GM06990 (cell line): ENCODE measurements around the gene CLHC1.
"Not testable (repeated sequence)": the region's sequence is repeated elsewhere in the genome, so short reads cannot be mapped to it uniquely, and the experiment has no call there.

Experiments used
- DNase-seq: peaks from one replicate; pipeline ENCODE4 v3.0.0-alpha.2; 2011; ENCODE audit not compliant: insufficient read length; ENCODE audit errors: extremely low read depth
- H3K27me3 ChIP-seq: replicated peaks from 2 replicates; pipeline ENCODE4 v1.6.0; 2011; ENCODE audit warnings: low read length; ENCODE audit not compliant: control insufficient read depth, insufficient read depth
- H3K36me3 ChIP-seq: 2 replicates; pipeline ENCODE4 v1.5.1; 2011; ENCODE audit warnings: low read length; ENCODE audit not compliant: control insufficient read depth, insufficient read depth
- H3K4me3 ChIP-seq: replicated peaks from 2 replicates; pipeline ENCODE4 v1.5.1; 2011; ENCODE audit warnings: low read depth, mild to moderate bottlenecking, control low read depth, low read length
- TF ChIP-seq, protein P1 (sequence below): IDR thresholded peaks from 2 replicates; pipeline ENCODE4 v1.5.1; 2011; ENCODE audit warnings: low read length, control low read depth, mild to moderate bottlenecking, inconsistent platforms; ENCODE audit not compliant: insufficient read depth, poor library complexity, severe bottlenecking

The CLHC1 gene

DNA sequence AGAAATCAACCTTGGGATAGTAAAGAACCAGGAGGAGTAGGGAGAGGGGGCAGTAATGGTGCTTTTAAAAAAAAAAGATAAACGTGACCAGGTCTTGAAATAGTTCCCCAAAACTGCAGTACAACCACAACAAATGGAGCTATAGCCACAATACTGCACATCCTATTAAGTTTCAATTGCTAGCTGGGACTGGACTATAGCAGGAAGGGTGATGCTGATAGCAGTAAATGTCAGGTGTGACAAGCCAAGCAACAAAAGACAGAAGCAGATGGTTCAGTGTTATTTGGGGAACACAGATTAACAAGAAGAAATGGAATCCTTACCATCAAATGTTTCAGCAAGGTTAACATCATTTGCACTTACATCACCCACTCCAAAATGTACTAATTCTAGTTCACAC, 10.5 kb upstream of the CLHC1 start:
- Histone ChIP-seq H3K36me3 (peaks cover 7% of the 10 kb centered on the region), H3K4me3 (no peak overlapping the region), H3K27me3 (no peaks in the 10 kb centered on the region)
- TF ChIP-seq, protein P1, sequence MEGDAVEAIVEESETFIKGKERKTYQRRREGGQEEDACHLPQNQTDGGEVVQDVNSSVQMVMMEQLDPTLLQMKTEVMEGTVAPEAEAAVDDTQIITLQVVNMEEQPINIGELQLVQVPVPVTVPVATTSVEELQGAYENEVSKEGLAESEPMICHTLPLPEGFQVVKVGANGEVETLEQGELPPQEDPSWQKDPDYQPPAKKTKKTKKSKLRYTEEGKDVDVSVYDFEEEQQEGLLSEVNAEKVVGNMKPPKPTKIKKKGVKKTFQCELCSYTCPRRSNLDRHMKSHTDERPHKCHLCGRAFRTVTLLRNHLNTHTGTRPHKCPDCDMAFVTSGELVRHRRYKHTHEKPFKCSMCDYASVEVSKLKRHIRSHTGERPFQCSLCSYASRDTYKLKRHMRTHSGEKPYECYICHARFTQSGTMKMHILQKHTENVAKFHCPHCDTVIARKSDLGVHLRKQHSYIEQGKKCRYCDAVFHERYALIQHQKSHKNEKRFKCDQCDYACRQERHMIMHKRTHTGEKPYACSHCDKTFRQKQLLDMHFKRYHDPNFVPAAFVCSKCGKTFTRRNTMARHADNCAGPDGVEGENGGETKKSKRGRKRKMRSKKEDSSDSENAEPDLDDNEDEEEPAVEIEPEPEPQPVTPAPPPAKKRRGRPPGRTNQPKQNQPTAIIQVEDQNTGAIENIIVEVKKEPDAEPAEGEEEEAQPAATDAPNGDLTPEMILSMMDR, result no peak
- no peak for DNase-seq

DNA sequence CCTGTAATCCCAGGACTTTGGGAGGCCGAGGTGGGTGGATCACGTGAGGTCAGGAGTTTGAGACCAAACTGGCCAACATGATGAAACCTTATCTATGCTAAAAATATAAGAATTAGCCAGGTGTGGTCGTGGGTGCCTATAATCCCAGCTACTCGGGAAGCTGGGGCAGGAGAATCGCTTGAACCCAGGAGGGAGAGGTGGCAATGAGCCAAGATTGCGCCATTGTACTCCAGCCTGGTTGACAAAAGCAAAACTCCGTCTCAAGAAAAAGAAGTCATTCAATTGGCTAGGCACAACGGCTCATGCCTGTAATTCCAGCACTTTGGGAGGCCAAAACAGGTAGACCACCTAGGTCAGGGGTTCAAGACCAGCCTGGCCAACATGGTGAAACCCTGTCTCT, 9.5 kb upstream of the CLHC1 start:
- not testable (repeated sequence) for H3K4me3 ChIP-seq, H3K36me3 ChIP-seq, DNase-seq, H3K27me3 ChIP-seq

DNA sequence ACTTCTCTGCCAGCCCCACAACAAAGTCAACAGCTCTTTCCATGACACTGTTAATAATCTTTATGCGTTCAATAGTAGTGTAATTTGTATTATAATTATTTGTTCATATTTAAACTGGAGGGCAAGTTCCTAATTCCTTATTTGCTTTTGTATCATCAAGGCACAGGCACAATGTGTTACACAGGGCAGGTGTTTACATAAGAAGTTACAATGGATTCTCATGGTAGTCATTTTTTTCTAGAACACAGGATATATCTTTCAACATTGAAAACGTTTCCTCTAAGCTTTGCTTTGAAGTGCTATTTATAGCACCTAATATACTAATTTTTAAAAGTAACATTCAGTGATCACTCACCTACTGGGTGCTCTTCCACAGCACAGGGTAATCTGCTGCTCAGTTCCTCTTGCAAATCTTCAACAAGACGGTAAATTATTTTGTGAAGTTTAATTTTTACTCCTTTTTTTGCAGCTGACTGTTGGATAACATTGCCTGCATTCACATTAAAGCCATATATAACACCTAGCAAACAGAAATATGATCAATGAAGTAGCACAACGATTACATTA, 7.6 kb upstream of the CLHC1 start:
- TF ChIP-seq, protein P1, result no peak
- DNase-seq, result no peak
- Histone ChIP-seq H3K36me3 (peaks cover 12% of the 10 kb centered on the region), H3K4me3 (no peak overlapping the region), H3K27me3 (no peaks in the 10 kb centered on the region)

DNA sequence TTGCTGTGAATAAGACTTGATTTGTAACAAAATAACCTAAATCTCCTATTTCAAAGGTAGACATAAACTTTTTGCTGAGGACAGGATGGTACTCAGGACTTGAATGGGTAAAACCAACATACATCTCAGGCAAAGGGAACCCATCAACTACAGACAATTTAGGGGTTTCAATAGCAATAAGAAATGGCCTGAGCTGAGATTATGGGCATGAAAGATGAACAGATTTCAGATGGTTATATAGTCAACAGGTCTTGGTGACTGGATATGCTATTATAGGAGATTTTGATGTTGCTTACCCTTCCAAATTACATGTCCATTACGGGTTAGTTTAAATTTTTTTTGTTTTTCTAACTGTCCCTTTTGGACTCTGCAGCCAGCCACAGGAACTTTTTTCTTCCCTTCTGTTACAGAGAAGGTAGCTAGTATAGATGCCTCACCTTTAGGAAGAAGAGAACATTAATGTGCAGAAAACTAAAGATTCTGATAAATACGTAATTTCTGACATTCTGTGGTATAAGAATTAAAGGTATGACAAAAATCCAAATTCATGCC, 5.0 kb upstream of the CLHC1 start:
- H3K4me3 ChIP-seq, result no peak overlapping the region

DNA sequence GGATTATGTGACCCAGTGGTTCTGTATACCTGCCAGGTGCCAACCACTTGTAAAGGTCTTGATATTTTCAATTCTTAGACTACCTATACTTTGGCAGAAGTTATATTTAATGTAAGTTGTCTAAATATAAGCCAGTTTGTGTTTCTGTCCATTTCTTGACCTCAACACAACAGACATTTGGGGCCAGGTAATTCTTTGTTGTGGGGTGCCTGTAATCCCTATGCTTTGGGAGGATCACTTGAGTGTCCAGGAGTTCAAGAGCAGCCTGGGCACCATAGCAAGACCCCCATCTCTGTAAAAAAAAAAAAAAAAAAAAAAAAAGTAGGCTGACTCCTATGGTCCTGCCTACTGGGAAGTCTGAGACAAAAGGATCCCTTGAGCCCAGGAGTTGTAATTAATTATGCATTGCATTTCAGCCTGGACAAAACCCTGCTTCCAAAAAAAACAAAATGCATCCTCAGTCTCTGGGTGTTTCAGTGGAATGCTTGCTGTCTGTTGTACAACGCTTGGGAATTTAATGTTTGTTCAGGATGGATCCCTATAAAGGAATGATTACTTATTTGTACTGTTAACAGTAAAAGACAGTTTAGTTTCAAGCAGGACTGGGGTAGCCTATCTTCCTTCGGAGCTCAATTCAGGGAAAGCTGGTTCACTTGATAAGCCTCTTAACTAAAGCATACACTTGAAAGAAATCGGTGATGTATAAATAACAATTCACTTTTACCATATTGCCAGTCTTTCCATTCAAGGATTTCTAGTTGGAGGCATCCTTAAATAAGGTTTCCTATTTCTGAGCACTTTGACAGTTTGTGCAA, 3.8 kb upstream of the CLHC1 start:
- Histone ChIP-seq H3K4me3 (no peak overlapping the region), H3K27me3 (no peaks in the 10 kb centered on the region), H3K36me3 (peaks cover 10% of the 10 kb centered on the region)
- TF ChIP-seq, protein P1, result no peak
- no peak for DNase-seq

More for the DNA sequence above, 5.0 kb upstream of the CLHC1 start:
- TF ChIP-seq, protein P1, result no peak
- Histone ChIP-seq H3K27me3 (no peaks in the 10 kb centered on the region), H3K36me3 (peaks cover 10% of the 10 kb centered on the region)
- no peak for DNase-seq

DNA sequence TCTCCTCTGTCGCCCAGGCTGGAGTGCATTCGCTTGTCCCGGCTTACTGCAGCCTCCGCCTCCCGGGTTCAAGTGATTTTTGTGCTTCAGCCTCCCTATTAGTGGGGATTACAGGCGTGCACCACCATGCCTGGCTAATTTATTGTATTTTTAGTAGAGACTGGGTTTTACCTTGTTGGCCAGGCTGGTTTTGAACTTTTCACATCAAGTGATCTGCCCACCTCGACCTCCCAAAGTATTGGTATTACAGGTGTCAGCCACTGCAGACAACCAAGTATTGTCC, 1.5 kb upstream of the CLHC1 start:
- peaks cover 10% of the 10 kb centered on the region for H3K36me3 ChIP-seq
- H3K4me3 ChIP-seq, result peak overlapping the region; percentile 86
- TF ChIP-seq, protein P1, result no peak
- H3K27me3 ChIP-seq, result no peaks in the 10 kb centered on the region
- no peak for DNase-seq
